ENCODE data around the gene NDRG4. TPM values are rescaled to one million over a fixed set of nuclear protein-coding genes. Genes with fewer than 3 reads are reported as not detected.

NDRG4 gene, protein sequence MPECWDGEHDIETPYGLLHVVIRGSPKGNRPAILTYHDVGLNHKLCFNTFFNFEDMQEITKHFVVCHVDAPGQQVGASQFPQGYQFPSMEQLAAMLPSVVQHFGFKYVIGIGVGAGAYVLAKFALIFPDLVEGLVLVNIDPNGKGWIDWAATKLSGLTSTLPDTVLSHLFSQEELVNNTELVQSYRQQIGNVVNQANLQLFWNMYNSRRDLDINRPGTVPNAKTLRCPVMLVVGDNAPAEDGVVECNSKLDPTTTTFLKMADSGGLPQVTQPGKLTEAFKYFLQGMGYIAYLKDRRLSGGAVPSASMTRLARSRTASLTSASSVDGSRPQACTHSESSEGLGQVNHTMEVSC
- total RNA-seq (2014; rRNA removed; shearing (Covaris generic)), result 2.5 and 3.0 TPM in 2 replicates

GRCh38 chr16:58499615-58500351, at the start of gene NDRG4:
TSS of gene NDRG4 (plus strand) at chr16:58500143. CDS start at chr16:58500249, 106 bp downstream.
- DNase-seq (ENCODE audit: low read depth), result peak; percentile 74

GRCh38 chr16:58450590-58450989, 49.4 kb upstream of the NDRG4 start:
- no peak for DNase-seq (ENCODE audit: low read depth)

DNA sequence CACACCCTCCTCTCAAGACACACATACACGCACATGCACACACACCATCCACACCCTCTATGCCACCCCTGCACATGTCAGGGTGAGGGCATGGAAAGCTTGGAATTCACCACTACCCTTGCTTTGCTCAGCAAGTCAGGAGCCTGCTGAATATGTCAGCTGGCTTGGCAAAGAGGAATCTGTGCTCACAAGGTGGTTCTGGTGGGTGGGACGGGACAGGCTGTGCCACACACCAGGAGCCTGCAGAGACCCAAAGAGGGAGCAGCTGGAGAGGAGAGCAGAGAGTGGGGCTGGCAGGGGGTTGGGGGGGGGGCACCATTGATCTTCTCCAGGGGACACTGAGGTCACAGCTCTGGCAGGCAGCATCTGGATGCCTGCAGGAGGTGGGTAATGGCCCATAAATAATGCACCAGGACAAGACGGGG, 48.7 kb upstream of the NDRG4 start:
- DNase-seq (ENCODE audit: low read depth), result no peak

- DNase-seq (ENCODE audit: low read depth), result peak; percentile 58
Measured at GRCh38 chr16:58451945-58452401, 48.0 kb upstream of the NDRG4 start.

DNA sequence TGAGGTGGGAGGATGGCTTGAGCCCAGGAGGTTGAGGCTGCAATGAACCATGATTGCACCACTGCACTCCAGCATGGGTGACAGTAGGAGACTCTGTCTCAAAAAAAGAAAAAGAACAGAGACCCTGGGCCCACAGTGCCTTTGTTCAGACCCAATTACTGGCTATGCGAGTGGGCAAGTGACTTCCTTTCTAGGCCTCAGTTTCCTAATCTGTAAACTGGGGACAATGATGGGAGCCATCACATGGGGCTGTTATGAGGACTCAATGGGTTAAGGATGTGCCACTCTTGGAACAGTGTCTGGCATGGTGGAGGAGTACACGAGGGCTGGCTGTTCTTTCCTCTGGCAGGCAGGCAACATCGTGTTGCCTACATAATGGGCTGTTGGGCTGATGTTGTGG, 47.3 kb upstream of the NDRG4 start:
- no peak for DNase-seq (ENCODE audit: low read depth)

GRCh38 chr16:58454178-58454577, 45.8 kb upstream of the NDRG4 start:
- no peak for DNase-seq (ENCODE audit: low read depth)

GRCh38 chr16:58454856-58455255, 45.1 kb upstream of the NDRG4 start:
- DNase-seq (ENCODE audit: low read depth), result no peak

GRCh38 chr16:58455750-58456149, 44.2 kb upstream of the NDRG4 start:
- no peak for DNase-seq (ENCODE audit: low read depth)

DNA sequence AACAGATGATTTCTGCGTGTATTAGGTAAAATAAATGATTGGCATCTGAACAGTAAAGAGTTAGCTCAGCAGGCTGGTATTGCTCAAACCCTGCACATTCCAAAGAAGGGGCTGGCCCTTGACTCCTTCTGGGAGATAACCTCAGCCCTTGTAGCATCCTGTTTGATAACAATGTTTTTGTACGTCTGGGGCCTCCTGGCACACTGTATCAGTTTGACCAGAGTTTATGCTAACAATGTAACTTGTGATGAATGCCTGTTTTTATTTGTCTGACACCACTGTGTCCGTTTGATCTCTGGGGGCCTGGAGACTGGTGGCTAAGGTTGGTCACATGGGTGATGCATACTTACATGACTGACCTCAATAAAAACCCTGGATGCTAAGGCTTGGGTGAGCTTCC, 43.8 kb upstream of the NDRG4 start:
- no peak for DNase-seq (ENCODE audit: low read depth)

GRCh38 chr16:58458606-58459343, 41.2 kb upstream of the NDRG4 start:
- no peak for DNase-seq (ENCODE audit: low read depth)

DNA sequence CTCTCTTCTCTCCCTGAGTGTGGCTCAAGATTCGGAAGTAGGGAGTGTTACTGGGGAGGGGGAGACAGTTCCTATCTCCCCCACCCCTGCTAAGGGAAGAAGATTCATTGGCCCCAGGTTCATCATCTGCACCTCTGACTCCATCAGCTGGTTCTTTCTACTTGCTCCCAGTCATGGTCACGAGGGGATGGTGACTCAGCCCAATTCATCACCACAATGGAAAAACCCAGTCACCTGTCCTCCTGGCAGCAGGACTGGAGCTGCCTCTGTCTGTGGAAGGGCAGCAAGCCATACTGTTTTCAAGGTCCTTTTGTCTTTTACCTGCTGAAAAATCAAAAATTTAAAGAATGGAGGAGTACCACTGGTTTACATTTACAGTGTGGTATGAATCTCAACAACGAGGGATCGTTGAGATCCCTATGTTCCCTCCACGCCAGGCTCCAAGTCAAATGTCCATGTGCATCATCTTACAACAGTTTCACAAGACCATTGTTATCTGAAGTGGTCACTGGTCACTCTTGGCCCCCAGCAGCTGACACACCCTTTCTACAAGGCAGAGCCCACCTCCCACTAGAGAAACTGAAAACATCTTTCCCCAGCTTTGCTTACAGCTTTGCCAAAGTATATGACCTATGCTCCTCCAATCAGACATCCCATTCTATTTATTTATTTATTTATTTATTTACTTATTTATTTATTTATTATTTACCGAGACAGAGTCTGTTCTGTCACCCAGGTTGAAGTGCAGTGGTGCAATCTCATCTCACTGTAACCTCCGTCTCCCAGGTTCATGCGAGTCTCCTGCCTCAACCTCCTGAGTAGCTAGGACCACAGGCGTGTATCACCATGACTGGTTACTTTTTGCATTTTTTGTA, 40.4 kb upstream of the NDRG4 start:
- DNase-seq (ENCODE audit: low read depth), result peak; percentile 74

DNA sequence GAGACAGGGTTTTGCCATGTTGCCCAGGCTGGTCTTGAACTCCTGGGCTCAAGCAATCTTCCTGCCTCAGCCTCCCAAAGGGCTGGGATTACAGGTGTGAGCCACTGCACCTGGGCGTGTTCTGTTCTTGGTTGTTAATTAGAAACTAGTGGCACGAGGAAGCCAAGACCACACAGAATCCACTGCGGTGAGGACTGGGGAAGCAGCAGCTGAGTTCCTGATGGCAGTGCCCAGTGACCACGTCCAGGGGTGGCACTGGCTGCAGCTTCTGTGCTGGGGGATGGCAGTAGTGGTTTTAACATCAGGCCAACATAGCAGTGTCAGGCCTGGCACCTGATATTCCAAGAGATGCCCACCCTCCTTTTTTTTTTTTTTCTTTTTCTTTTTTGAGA, 39.7 kb upstream of the NDRG4 start:
- DNase-seq (ENCODE audit: low read depth), result no peak

- no peak for DNase-seq (ENCODE audit: low read depth)
Measured at GRCh38 chr16:58461056-58461455, 38.9 kb upstream of the NDRG4 start.

- DNase-seq (ENCODE audit: low read depth), result no peak
Measured at GRCh38 chr16:58461640-58462039, 38.3 kb upstream of the NDRG4 start.

DNA sequence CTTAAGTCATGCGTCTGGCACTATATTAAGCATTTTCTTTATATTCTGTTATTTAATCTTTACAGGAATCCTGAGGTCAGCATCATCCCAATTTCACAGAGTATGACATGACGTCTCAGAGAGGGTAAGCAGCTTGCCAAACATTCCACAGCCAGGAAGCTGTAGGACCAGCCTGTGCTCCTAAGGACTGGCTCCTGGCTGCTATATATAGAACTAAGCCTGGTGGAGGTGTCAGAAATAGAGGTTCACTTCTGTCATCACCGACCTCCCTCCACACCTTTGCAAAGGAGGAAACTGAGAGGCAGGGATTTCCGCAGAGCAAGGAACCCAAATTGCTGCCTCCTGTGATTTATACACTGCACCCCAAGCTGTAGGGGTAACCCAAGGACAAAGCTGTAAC, 37.9 kb upstream of the NDRG4 start:
- no peak for DNase-seq (ENCODE audit: low read depth)

GRCh38 chr16:58462499-58462996, 37.4 kb upstream of the NDRG4 start:
- no peak for DNase-seq (ENCODE audit: low read depth)

DNA sequence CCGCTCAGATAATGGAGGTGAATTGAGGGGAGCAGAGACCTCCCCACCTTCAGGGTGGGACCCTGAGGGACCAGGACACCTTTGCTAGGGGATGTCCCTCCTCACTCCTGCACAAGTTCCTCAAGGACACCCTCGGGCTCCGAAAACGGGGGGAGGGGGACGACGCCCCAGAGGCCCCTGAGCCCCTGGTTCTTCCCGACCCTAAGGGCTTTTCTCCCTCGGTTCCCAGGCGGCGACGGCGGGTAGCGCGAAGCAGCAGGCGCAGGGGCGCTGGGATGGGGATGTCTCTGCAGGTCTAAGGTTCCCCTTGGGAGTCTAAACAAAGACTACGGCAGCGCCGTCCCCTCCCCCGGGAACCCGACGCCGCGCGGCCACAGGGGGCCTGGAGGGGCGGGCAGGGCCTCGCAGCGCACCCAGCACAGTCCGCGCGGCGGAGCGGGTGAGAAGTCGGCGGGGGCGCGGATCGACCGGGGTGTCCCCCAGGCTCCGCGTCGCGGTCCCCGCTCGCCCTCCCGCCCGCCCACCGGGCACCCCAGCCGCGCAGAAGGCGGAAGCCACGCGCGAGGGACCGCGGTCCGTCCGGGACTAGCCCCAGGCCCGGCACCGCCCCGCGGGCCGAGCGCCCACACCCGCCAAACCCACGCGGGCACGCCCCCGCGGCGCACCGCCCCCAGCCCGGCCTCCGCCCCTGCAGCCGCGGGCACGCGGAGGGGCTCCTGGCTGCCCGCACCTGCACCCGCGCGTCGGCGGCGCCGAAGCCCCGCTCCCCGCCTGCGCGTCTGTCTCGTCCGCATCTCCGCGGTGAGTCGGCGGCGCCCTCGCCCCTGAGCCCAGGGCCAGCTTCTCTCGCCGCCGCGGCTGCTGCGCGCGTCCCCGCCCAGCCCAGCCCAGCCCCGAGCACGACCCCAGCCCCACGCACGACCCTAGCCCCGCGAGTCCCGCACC, 36.7 kb upstream of the NDRG4 start:
- DNase-seq (ENCODE audit: low read depth), result no peak

- DNase-seq (ENCODE audit: low read depth), result no peak
Measured at GRCh38 chr16:58464047-58464915, 35.7 kb upstream of the NDRG4 start.
